Activated naive CD8-positive, alpha-beta T cell (primary cell): ENCODE measurements around the gene RNF224.
A peak's percentile ranks its signal among the peaks of the same experiment; 100 is the strongest.

Experiments
- H3K27ac Mint-ChIP-seq: one replicate; pipeline ENCODE4 v1.8.0; 2021; ENCODE audit warnings: mixed read lengths
- H3K27me3 Mint-ChIP-seq: one replicate; pipeline ENCODE4 v1.8.0; 2021; ENCODE audit warnings: mixed read lengths
- H3K36me3 Mint-ChIP-seq: one replicate; pipeline ENCODE4 v1.8.0; 2021; ENCODE audit warnings: mixed read lengths
- H3K4me1 Mint-ChIP-seq: one replicate; pipeline ENCODE4 v1.8.0; 2021; ENCODE audit warnings: low read depth, mixed read lengths
- H3K4me3 Mint-ChIP-seq: one replicate; pipeline ENCODE4 v1.8.0; 2021; ENCODE audit warnings: mild to moderate bottlenecking, mixed read lengths
- H3K9me3 Mint-ChIP-seq: one replicate; pipeline ENCODE4 v1.8.0; 2021; ENCODE audit warnings: low read depth, mixed read lengths

The RNF224 gene

DNA sequence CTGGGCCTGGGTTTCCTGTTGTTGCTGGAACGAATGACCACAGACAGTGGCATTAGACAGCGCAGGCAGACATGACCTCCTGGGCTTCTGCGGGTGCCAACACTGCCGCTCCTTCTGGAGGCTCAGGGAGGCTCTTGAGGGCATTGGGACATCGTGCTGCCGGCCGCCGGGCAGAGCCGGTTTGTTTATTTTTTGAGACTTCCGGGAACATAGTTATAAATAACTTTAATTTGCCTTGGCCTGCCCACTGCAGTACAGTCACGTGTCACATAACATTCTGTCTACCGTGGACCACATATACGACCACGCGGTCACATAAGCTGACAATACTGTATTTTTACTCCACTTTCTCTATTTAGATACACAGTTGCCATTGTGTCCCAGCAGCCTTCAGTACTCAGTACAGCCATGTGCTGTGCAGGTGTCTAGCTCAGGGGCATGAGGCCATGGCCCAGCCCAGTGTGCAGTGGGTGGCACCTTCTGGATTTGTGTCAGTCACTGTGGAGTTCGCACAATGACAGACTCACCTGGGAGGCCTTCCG is 42.0 kb downstream of the RNF224 start:
- H3K27me3 Mint-ChIP-seq = no peaks in the 10 kb centered on the region
- H3K4me1 Mint-ChIP-seq = peaks cover 6% of the 10 kb centered on the region
- H3K9me3 Mint-ChIP-seq = no peaks in the 10 kb centered on the region
- H3K36me3 Mint-ChIP-seq = peaks cover 12% of the 10 kb centered on the region
- no peak overlapping the region for H3K4me3 Mint-ChIP-seq
- H3K27ac Mint-ChIP-seq = no peak overlapping the region

DNA sequence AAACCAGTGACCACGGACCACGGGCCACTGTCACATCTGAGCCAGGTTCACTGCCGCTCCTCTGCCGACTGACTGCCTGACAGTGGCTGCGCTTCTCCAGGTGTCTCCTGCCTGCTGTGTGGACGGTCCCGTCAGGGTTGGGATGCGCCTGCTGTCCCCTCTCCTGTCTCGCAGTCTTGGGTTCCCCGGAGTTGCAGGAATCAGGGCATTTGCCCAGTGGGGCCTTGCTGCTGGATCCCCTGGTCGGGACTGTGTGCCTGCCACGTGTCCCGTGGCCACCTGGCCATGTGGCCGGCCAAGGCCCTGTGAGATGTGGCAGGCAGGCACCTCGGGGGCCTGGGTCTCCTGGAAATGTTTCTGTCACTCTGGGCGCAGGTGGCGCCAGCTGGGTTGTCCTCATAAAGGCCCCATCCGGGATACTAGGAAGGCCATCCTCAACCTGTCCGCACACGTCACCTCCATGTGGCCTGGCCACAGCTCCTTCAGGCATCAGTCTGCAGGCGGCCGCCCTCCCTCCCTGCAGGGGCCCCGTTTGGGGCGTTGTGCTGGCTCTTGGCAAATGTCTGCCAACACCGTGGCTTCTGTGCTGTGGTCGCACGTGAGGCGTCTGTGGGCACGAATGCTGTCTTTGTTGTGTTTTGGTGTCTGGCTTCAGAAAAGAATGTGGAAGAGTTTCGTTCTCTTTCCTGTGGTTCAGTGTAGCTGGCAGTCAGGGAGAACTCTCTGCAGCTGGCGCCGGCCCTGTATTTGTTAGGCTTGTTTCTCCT is 43.8 kb downstream of the RNF224 start:
- Mint-ChIP-seq H3K27ac (peak overlapping the region; percentile 2), H3K4me3 (peak overlapping the region; percentile 4), H3K36me3 (peaks cover 12% of the 10 kb centered on the region), H3K4me1 (peaks cover 14% of the 10 kb centered on the region), H3K9me3 (no peaks in the 10 kb centered on the region), H3K27me3 (no peaks in the 10 kb centered on the region)

DNA sequence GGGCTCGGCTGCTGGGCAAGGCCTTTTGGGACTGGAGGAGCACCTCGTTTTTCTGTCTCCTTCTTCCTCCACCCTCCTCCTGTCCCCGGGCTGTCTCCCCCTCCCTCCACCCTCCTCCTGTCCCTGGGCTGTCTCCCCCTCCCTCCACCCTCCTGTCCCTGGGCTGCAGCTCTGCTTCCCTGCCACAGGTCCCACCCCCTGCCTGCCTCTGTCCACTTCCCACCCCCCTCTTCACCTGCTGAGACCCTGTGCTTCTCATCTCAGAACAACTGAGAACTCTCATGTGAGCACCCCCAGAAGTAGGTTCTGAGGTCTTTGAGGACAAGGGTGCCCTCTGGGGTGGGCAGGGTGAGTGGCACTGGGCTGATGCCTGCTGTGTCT is 44.4 kb downstream of the RNF224 start:
- peak overlapping the region; percentile 4 for H3K4me3 Mint-ChIP-seq
- H3K9me3 Mint-ChIP-seq = no peaks in the 10 kb centered on the region
- H3K36me3 Mint-ChIP-seq = peaks cover 12% of the 10 kb centered on the region
- H3K4me1 Mint-ChIP-seq = peaks cover 14% of the 10 kb centered on the region
- H3K27me3 Mint-ChIP-seq = no peaks in the 10 kb centered on the region
- H3K27ac Mint-ChIP-seq = no peak overlapping the region

DNA sequence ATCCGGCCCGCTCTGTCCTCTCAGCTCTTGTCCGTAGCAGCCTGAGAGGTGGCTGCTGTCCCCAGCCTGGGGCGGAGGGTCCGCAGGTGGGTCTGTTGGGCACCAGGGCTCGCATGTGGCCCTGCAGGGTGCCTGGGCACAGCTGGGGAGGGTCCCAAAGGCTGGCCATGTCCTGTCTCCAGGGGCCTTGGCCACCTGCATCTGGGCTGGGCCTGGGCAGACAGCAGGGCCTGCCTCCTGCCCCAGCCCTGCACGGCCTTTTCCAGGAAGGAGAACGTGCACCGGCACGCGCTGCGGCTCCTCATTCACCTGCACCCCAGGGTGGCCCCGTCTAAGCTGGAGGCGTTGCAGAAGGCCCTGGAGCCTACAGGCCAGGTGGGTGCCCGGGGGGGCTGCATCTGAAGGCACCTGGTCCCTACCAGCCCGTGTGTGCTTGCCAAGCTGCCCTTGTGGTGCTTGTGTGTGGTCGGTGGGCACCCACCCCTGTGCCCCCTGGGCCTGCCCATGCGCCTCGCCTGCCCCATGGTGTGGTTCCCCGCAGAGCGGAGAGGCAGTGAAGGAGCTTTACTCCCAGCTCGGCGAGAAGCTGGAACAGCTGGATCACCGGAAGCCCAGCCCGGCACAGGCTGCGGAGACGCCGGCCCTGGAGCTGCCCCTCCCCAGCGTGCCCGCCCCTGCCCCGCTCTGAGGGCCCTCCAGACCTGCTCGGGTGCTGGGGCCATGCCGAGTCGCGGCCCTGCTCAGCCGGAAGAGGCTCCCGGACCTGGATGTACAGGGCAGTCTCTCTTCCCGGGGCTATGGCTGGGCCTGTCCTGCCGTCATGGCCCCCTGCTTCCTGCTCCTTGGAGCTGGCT is 45.2 kb downstream of the RNF224 start:
- Mint-ChIP-seq H3K36me3 (peaks cover 12% of the 10 kb centered on the region), H3K4me3 (no peak overlapping the region), H3K4me1 (peaks cover 14% of the 10 kb centered on the region)

DNA sequence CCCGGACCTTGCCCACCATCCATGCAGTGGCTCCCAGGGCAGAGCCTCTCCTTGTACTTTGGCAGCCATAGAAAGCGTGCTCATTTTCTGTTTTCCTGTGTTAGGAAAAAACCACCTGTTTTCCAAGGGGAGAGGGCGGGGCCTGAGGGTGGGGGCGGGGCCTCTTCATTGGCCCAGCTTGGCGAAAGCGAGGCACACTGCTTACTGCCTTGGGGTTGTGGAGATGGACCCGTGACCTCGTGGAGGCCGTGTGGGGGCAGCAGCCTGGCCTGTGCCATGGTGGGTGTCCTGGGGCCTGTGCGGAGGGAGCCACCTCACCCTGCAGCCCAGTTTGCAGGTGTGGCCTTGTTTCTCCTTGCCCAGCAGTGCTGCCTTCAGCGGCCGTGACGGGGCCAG is 45.8 kb downstream of the RNF224 start:
- H3K4me3 Mint-ChIP-seq = no peak overlapping the region
- no peak overlapping the region for H3K27ac Mint-ChIP-seq
- peaks cover 12% of the 10 kb centered on the region for H3K36me3 Mint-ChIP-seq
- H3K27me3 Mint-ChIP-seq = no peaks in the 10 kb centered on the region
- no peaks in the 10 kb centered on the region for H3K9me3 Mint-ChIP-seq
- peaks cover 14% of the 10 kb centered on the region for H3K4me1 Mint-ChIP-seq

More for the DNA sequence above, 45.2 kb downstream of the RNF224 start:
- Mint-ChIP-seq H3K27me3 (no peaks in the 10 kb centered on the region), H3K9me3 (no peaks in the 10 kb centered on the region), H3K27ac (no peak overlapping the region)

DNA sequence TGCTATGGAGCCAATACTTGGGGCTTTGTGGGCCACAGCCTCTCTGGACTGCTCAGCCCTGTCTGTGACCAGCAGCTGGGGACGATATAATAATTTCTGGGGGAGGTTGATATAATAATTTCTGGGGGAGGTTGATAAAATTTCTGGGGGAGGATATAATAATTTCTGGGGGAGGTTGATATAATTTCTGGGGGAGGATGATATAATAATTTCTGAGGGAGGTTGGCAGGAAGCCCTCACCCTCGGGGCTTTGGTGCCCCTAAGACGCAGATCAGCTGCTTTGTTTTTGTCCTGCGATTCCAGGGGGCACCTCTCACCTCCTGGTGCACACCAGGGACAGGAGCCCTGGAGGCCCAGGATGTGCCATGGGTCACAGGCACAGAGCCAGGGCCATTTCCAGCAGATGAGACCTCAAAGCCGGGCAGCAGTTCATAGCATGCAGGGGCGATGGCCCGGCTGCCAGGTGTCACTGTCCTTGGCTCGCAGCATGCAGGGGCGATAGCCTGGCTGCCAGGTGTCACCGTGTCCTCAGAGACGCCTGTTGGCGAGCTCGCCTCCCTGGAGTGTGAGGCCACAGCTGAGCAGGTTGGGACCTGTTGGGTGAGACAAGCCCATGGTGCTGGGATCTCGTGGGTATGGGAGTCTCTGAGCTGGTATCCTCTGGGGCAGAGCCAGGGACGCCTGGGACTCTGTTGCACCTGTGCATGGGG is 46.5 kb downstream of the RNF224 start:
- H3K4me1 Mint-ChIP-seq = peaks cover 14% of the 10 kb centered on the region
- peaks cover 9% of the 10 kb centered on the region for H3K36me3 Mint-ChIP-seq
- no peak overlapping the region for H3K4me3 Mint-ChIP-seq
- no peaks in the 10 kb centered on the region for H3K27me3 Mint-ChIP-seq
- H3K27ac Mint-ChIP-seq = no peak overlapping the region
- no peaks in the 10 kb centered on the region for H3K9me3 Mint-ChIP-seq

DNA sequence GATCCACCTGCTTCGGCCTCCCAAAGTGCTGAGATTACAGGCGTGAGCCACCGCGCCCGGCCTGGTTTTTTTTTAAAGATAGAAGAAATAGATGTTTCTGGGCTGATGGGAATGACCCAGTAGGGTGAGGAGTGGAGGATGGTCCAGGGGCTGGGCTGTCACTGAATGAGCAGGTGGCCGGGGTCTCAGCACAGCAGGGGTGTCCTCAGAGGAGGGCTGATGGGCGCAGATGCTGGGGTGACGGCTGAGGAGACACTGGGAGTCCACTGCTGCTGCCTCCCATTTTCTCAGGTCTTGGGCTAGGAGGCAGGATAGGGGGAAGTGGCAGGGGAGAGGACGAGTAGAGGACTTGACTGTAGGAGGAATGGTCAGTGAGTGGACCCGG is 47.9 kb downstream of the RNF224 start:
- H3K36me3 Mint-ChIP-seq = no peaks in the 10 kb centered on the region
- no peaks in the 10 kb centered on the region for H3K9me3 Mint-ChIP-seq
- no peak overlapping the region for H3K27ac Mint-ChIP-seq
- peaks cover 14% of the 10 kb centered on the region for H3K4me1 Mint-ChIP-seq
- H3K27me3 Mint-ChIP-seq = no peaks in the 10 kb centered on the region
- no peak overlapping the region for H3K4me3 Mint-ChIP-seq

DNA sequence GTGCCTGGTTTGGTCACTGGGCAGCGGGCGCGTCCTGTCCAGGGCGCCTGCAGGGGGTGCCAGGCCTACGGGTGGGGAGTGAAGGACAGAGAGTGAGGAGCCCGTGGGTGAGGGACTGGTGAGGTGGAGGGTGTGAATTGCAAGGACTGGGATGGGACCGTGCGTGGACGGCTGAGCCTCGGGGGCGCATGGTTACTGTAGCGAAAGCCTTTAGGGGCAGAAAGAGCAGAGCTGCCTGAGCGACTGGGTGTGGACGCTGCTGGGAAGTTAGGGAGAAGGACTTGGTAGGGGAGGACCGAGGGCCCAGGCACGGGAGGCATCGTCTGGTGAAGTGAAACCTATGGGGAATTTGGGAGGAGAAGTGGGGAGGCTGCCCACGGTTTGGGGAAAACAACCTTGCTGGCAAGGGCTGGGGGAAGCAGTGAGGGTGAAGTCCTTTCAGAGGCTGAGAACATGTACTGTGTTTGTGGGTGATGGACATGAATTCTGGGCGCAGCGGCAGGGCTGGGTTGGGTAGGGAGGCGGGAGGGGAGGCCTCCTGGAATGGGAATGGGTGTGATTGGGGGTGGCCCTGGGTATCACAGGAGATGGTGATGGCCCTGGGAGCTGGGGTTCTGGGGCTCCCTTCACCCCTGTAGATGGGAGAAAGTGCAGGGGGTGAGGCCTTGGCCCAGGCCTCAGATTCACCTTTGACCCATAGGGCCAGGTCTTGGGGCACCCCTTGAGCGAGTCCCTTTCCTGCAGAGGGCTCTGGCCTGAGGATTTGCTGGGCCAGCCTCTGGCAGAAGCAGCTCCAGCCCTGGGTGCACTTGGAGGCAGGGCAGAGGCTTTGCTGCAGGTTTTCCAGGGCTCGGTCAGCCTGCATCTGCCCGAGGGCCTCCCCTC is 48.5 kb downstream of the RNF224 start:
- Mint-ChIP-seq H3K27me3 (no peaks in the 10 kb centered on the region), H3K27ac (peak overlapping the region; percentile 28), H3K4me3 (no peak overlapping the region), H3K36me3 (no peaks in the 10 kb centered on the region), H3K4me1 (peaks cover 14% of the 10 kb centered on the region), H3K9me3 (no peaks in the 10 kb centered on the region)

DNA sequence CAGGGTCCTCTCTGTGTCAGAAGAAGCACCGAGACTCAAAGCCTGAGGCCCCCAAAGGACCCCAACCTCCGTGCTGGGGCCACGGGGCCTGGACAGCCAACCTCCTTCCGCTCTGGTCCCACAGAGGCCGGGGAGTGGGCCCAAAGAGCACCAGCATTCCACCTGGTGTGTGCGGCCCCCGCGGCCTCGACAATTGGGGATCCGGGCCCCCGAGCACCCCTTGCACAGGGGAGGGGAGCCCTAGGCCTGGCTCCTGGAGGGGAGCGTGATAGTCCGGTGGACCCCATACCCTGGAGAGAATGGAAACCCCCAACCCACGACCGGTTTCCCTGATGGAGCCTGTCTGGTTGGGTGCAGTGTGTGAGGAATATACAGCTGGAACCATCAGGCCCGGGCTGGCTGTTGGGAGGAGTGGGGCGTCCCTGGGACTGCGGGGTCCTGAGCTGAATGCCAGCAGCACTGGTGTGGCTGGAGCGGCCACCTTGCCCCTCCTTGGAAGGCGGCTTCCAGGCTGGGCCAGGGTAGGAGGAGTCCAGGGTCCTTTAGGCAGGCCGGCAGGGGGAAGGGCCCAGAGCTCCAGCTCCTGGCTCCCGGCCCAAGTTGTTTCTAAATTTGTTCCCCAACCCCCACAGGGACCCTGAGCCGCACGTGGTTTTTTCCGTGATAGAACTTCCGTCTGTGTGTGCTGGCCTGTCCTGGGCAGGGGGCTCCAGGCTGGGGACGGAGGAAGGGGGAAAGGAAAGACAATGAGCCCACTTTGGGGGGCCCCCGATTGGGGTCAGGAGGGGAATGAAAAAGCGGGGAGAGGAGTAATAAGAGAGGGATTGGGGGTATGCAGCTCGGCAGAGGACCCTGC is 49.4 kb downstream of the RNF224 start:
- Mint-ChIP-seq H3K36me3 (no peaks in the 10 kb centered on the region), H3K9me3 (no peaks in the 10 kb centered on the region), H3K4me3 (peak overlapping the region; percentile 58), H3K4me1 (peaks cover 8% of the 10 kb centered on the region), H3K27me3 (no peaks in the 10 kb centered on the region), H3K27ac (no peak overlapping the region)

DNA sequence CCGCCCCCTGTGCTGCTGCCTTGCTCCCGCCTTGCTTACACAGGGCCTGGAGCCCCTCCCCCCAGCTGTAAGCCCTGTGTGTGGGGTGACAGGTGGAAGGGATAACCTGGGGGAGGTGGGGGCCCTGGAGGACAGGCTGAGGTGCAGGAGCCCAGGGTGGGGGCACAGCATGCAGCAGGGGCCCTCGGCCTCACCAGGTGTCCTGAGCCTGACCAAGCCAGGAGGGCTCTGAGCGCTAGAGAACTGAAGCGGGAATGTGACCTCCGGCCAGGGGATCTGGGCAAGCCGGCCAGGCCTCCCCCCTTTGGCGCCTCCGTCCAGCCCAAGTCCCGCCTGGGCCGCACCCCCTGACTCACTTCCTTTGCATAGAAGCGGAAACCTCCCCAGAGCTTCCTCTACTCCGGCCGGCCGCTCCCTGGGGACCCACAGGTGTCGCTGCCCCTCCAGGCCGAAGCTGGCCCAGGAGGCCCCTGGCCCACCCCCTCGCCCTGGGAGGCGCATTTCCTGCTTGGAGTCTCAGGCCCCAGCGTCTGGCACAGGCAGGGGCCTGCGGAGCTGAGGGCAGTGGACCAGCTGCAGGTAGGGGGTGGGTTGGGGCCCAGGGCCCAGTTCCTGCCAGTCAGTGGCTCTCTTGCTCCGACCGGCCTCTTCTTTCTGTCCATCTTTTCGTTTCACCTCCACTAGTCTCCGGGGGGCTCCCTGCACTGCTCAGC is 50.2 kb downstream of the RNF224 start, which contains the start of gene TOR4A:
TOR4A (plus strand) TSS at position 398 of the 713 bp plus-strand sequence. CDS start 964 bp downstream, outside the sequence.
- Mint-ChIP-seq H3K4me3 (peak within 1 kb of the TSS; percentile 69), H3K9me3 (no peaks in the 10 kb centered on the region), H3K4me1 (peaks cover 8% of the 10 kb centered on the region), H3K27me3 (no peaks in the 10 kb centered on the region), H3K27ac (no peak within 1 kb of the TSS), H3K36me3 (no peaks in the 10 kb centered on the region)

DNA sequence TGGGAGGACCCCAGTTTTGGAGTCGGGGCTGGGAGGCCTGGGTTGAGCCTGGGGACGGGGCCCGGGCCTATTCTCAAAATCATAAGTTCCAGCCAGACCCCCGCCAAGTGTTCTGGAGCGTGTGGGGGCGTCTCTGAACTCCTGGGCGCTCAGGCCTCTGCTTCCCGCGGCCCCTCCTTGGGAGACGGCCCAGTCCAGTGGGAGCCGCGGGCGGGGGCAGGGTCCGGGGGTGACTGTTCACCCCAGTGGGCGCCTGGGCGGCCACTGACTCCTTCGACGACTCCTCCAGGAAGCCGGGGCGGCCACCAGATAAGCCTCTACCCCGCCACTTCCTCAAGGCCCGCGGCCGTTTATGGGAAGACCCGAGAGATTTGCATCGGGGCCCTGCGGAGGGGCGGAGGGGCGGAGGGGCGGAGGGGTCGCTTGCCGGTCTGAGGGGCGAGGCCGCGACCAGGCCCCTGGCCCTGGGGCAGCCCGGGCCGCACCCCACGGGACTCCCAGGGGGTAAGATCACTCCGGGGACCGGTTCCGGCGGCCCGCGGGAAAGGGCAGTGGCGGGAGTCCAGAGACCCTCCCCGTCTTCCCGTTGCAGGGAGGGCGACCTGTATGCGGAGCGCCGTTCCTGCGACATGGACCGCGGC is 50.9 kb downstream of the RNF224 start:
- peak overlapping the region; percentile 69 for H3K4me3 Mint-ChIP-seq
- H3K36me3 Mint-ChIP-seq = no peaks in the 10 kb centered on the region
- H3K27ac Mint-ChIP-seq = no peak overlapping the region
- H3K4me1 Mint-ChIP-seq = peaks cover 8% of the 10 kb centered on the region
- no peaks in the 10 kb centered on the region for H3K27me3 Mint-ChIP-seq
- H3K9me3 Mint-ChIP-seq = no peaks in the 10 kb centered on the region
